ENCODE data around the gene ARAP3. TPM values are rescaled to one million over a fixed set of nuclear protein-coding genes. Genes with fewer than 3 reads are reported as not detected.

The ARAP3 gene
- total and polyA plus RNA-seq, 9 of the 15 experiments (the other 6 are each of a cell fraction or from before 2014, with no cell fraction given) = 0.83 to 25.7 (median 6.4) TPM

DNA sequence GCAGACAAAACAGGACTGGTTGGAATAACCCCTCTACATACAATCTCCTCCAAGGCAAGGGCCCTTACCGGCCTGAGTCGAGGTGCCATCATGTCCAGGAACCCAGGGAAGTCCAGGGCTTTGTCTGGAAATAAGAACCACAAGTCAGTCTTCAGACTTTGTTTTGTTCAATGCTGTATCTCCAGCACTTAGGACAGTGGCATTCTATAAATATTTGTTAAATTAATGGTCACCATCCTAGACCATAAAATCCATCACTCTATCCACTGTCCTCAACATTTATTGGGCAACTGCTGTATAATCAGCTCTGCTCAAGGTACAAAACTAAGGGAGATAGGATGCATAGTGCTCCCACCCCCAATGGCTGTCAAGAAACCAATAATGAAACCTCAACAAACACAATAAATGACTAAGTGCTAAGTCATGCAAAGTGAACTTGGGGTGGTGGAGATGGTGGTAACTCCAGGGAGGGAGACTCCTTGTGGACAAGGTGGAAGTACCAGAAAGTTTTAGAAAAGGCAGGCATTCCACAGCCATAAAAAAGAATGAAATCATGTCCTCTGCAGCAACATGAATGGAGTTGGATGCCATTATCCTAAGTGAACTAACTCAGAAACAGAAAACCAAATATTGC, 40.3 kb downstream of the ARAP3 start (continued):
- TF ChIP-seq, protein P1, sequence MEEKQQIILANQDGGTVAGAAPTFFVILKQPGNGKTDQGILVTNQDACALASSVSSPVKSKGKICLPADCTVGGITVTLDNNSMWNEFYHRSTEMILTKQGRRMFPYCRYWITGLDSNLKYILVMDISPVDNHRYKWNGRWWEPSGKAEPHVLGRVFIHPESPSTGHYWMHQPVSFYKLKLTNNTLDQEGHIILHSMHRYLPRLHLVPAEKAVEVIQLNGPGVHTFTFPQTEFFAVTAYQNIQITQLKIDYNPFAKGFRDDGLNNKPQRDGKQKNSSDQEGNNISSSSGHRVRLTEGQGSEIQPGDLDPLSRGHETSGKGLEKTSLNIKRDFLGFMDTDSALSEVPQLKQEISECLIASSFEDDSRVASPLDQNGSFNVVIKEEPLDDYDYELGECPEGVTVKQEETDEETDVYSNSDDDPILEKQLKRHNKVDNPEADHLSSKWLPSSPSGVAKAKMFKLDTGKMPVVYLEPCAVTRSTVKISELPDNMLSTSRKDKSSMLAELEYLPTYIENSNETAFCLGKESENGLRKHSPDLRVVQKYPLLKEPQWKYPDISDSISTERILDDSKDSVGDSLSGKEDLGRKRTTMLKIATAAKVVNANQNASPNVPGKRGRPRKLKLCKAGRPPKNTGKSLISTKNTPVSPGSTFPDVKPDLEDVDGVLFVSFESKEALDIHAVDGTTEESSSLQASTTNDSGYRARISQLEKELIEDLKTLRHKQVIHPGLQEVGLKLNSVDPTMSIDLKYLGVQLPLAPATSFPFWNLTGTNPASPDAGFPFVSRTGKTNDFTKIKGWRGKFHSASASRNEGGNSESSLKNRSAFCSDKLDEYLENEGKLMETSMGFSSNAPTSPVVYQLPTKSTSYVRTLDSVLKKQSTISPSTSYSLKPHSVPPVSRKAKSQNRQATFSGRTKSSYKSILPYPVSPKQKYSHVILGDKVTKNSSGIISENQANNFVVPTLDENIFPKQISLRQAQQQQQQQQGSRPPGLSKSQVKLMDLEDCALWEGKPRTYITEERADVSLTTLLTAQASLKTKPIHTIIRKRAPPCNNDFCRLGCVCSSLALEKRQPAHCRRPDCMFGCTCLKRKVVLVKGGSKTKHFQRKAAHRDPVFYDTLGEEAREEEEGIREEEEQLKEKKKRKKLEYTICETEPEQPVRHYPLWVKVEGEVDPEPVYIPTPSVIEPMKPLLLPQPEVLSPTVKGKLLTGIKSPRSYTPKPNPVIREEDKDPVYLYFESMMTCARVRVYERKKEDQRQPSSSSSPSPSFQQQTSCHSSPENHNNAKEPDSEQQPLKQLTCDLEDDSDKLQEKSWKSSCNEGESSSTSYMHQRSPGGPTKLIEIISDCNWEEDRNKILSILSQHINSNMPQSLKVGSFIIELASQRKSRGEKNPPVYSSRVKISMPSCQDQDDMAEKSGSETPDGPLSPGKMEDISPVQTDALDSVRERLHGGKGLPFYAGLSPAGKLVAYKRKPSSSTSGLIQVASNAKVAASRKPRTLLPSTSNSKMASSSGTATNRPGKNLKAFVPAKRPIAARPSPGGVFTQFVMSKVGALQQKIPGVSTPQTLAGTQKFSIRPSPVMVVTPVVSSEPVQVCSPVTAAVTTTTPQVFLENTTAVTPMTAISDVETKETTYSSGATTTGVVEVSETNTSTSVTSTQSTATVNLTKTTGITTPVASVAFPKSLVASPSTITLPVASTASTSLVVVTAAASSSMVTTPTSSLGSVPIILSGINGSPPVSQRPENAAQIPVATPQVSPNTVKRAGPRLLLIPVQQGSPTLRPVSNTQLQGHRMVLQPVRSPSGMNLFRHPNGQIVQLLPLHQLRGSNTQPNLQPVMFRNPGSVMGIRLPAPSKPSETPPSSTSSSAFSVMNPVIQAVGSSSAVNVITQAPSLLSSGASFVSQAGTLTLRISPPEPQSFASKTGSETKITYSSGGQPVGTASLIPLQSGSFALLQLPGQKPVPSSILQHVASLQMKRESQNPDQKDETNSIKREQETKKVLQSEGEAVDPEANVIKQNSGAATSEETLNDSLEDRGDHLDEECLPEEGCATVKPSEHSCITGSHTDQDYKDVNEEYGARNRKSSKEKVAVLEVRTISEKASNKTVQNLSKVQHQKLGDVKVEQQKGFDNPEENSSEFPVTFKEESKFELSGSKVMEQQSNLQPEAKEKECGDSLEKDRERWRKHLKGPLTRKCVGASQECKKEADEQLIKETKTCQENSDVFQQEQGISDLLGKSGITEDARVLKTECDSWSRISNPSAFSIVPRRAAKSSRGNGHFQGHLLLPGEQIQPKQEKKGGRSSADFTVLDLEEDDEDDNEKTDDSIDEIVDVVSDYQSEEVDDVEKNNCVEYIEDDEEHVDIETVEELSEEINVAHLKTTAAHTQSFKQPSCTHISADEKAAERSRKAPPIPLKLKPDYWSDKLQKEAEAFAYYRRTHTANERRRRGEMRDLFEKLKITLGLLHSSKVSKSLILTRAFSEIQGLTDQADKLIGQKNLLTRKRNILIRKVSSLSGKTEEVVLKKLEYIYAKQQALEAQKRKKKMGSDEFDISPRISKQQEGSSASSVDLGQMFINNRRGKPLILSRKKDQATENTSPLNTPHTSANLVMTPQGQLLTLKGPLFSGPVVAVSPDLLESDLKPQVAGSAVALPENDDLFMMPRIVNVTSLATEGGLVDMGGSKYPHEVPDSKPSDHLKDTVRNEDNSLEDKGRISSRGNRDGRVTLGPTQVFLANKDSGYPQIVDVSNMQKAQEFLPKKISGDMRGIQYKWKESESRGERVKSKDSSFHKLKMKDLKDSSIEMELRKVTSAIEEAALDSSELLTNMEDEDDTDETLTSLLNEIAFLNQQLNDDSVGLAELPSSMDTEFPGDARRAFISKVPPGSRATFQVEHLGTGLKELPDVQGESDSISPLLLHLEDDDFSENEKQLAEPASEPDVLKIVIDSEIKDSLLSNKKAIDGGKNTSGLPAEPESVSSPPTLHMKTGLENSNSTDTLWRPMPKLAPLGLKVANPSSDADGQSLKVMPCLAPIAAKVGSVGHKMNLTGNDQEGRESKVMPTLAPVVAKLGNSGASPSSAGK (IDR thresholded peaks at IDR 0.05) = no peak
- TF ChIP-seq NBN (IDR thresholded peaks at IDR 0.05; ENCODE audit: low read depth) = 0 out of 2 replicates have a peak, but pooled peaks have one; percentile 49
- TF ChIP-seq, protein P2, sequence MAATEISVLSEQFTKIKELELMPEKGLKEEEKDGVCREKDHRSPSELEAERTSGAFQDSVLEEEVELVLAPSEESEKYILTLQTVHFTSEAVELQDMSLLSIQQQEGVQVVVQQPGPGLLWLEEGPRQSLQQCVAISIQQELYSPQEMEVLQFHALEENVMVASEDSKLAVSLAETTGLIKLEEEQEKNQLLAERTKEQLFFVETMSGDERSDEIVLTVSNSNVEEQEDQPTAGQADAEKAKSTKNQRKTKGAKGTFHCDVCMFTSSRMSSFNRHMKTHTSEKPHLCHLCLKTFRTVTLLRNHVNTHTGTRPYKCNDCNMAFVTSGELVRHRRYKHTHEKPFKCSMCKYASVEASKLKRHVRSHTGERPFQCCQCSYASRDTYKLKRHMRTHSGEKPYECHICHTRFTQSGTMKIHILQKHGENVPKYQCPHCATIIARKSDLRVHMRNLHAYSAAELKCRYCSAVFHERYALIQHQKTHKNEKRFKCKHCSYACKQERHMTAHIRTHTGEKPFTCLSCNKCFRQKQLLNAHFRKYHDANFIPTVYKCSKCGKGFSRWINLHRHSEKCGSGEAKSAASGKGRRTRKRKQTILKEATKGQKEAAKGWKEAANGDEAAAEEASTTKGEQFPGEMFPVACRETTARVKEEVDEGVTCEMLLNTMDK (IDR thresholded peaks at IDR 0.05; ENCODE audit: borderline replicate concordance, insufficient read depth, low read depth, low read length, poor library complexity, severe bottlenecking) = peak; percentile 46
- TF ChIP-seq BACH1 (tag; IDR thresholded peaks at IDR 0.05) = peak; percentile 83
- no peak for TF ChIP-seq NELFE (IDR thresholded peaks at IDR 0.05; ENCODE audit: insufficient read depth, insufficient read length)
- TF ChIP-seq, protein P3, sequence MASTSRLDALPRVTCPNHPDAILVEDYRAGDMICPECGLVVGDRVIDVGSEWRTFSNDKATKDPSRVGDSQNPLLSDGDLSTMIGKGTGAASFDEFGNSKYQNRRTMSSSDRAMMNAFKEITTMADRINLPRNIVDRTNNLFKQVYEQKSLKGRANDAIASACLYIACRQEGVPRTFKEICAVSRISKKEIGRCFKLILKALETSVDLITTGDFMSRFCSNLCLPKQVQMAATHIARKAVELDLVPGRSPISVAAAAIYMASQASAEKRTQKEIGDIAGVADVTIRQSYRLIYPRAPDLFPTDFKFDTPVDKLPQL (IDR thresholded peaks at IDR 0.05; ENCODE audit: extremely low read depth, insufficient read length) = no peak
- TF ChIP-seq TGIF2 (CRISPR knock-in tag; IDR thresholded peaks at IDR 0.05) = no peak
- TF ChIP-seq, protein P4, sequence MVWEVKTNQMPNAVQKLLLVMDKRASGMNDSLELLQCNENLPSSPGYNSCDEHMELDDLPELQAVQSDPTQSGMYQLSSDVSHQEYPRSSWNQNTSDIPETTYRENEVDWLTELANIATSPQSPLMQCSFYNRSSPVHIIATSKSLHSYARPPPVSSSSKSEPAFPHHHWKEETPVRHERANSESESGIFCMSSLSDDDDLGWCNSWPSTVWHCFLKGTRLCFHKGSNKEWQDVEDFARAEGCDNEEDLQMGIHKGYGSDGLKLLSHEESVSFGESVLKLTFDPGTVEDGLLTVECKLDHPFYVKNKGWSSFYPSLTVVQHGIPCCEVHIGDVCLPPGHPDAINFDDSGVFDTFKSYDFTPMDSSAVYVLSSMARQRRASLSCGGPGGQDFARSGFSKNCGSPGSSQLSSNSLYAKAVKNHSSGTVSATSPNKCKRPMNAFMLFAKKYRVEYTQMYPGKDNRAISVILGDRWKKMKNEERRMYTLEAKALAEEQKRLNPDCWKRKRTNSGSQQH (CRISPR knock-in tag; IDR thresholded peaks at IDR 0.05) = no peak
- no peak for TF ChIP-seq SIX5 (IDR thresholded peaks at IDR 0.05; ENCODE audit: borderline replicate concordance in 1 of 2, insufficient read depth in 1 of 2, low read depth in 1 of 2, low read length in 2 of 2)
- TF ChIP-seq MEF2D (tag; conservative IDR thresholded peaks at IDR 0.05; ENCODE audit: low read depth) = no peak
- no peak for TF ChIP-seq BDP1 (IDR thresholded peaks at IDR 0.05; ENCODE audit: insufficient read depth, insufficient read length)

Measured in K562 (cell line).